Right lobe of liver (tissue), 6 donors: ENCODE results near the gene ZNF408. TPM values are rescaled to one million over a fixed set of nuclear protein-coding genes. Genes with fewer than 3 reads are reported as not detected.

Experiments
- ATAC-seq, 4 donors: fragments of 200-7000 bp; cut with Tn5 transposase; one replicate each; pipeline ENCODE4 v1.9.1; 2020; ENCODE audit warnings: mild to moderate bottlenecking in 4 of 4, moderate library complexity in 4 of 4
- DNase-seq, 3 donors: peaks; one replicate each; pipeline ENCODE4 v3.0.0-alpha.2; 2020
- H3K27ac ChIP-seq, 3 donors: fragments of 200-600 bp; one replicate each; pipeline ENCODE4 v1.8.0; 2022
- H3K27me3 ChIP-seq, 2 donors: fragments of 200-600 bp; one replicate each; pipeline ENCODE4 v1.8.0; 2022
- H3K36me3 ChIP-seq, 4 donors: fragments of 200-600 bp; sonication (generic) in 1 of 4; one replicate each; pipeline versions ENCODE4 v1.5.1 to v1.8.0; 2017 to 2022; ENCODE audit warnings: control low read depth in 1 of 4
- H3K4me1 ChIP-seq, 4 donors: fragments of 200-600 bp; sonication (generic) in 1 of 4; one replicate each; pipeline versions ENCODE4 v1.5.1 to v1.8.0; 2017 to 2022; ENCODE audit warnings: control low read depth in 1 of 4
- H3K4me3 ChIP-seq, 3 donors: fragments of 200-600 bp; one replicate each; pipeline ENCODE4 v1.8.0; 2022
- H3K9me3 ChIP-seq, 4 donors: fragments of 200-600 bp; sonication (generic) in 1 of 4; one replicate each; pipeline versions ENCODE4 v1.5.1 to v1.8.0; 2017 to 2022; ENCODE audit warnings: control low read depth in 1 of 4
- CTCF ChIP-seq, 4 donors: fragments of 200-600 bp in 3 of 4; fragments of 450-650 bp in 1 of 4; IDR thresholded peaks; one replicate each; pipeline versions ENCODE4 v1.5.1 to v1.8.0; 2016 to 2022; ENCODE audit warnings: antibody characterized with exemption in 4 of 4, mild to moderate bottlenecking in 2 of 4
- POLR2A ChIP-seq: fragments of 450-650 bp; IDR thresholded peaks from one replicate; pipeline ENCODE4 v1.6.1; 2017; ENCODE audit warnings: antibody characterized with exemption, mild to moderate bottlenecking
- WGBS: methylation state at CpG from one replicate; pipeline ENCODE4 v1.1.6; 2018; ENCODE audit warnings: low coverage, low lambda C conversion rate; ENCODE audit not compliant: insufficient coverage; ENCODE audit errors: missing lambda C conversion rate; 5-methylcytosine and 5-hydroxymethylcytosine counted together
- intact Hi-C, 2 donors: fragments of 100-400 bp; cut with DNase I; formaldehyde crosslinking; loops; one replicate each; pipeline versions ENCODE4 v1.11.2 to v1.14.1; 2022
- total RNA-seq, 6 experiments: library from RNA; depleted of rRNA in 2 of 6; stranded (reverse); fragments of >200 nt in 2 of 6; fragmentation: NEBNext Ultra II Directional in 3 of 6; extraction: Animal tissue kit (Norgen Biotek cat#: 25700) in 3 of 6; gene quantifications; one replicate each; pipeline versions ENCODE4 v1.1.0 to v1.2.4, GENCODE V29; 2016 to 2023
- donor health status: DM: no; HTN: yes; CAD: no.
- donor health status: DM: no; HTN: no; CAD: no.
- donor health status: DM: no; HTN: no; CAD: no.
- donor health status: DM: no; HTN: yes; CAD: no.
- donor health status: DM: no; HTN: yes; CAD: no.

ZNF408 gene
- total RNA-seq, 6 experiments from 2014 or later = 4.0 to 16.3 (median 6.9) TPM

GRCh38 chr11:46692450-46692849 lies 8.4 kb upstream of the ZNF408 start:
- WGBS = 76% methylated on average over 3 of the region's 4 CpGs
- ATAC-seq (no peak), DNase-seq (no peak)
- peaks cover 7 to 47% (median 28%) of the 10 kb centered on the region in 4 donors for H3K36me3 ChIP-seq
- no peak overlapping the region for H3K27ac ChIP-seq
- H3K27me3 ChIP-seq = no peaks in the 10 kb centered on the region
- TF ChIP-seq POLR2A (no peak), CTCF (IDR thresholded peaks at IDR 0.05) (no peak)
- no peak overlapping the region for H3K4me3 ChIP-seq
- H3K4me1 ChIP-seq = peaks cover 0 to 21% (median 8%) of the 10 kb centered on the region in 4 donors
- intact Hi-C loops = no loop called here
- H3K9me3 ChIP-seq = no peaks in the 10 kb centered on the region

GRCh38 chr11:46693597-46694012 lies 7.2 kb upstream of the ZNF408 start:
- no peaks in the 10 kb centered on the region for H3K27me3 ChIP-seq
- H3K9me3 ChIP-seq = no peaks in the 10 kb centered on the region
- TF ChIP-seq CTCF (IDR thresholded peaks at IDR 0.05) (no peak), POLR2A (no peak)
- no peak overlapping the region for H3K4me3 ChIP-seq
- intact Hi-C loops = no loop called here
- no peak for DNase-seq
- peaks cover 0 to 33% (median 14%) of the 10 kb centered on the region in 4 donors for H3K4me1 ChIP-seq
- WGBS = 60% methylated on average over 1 of the region's 2 CpGs
- H3K36me3 ChIP-seq = peaks cover 0 to 37% (median 20%) of the 10 kb centered on the region in 4 donors
- ATAC-seq = no peak
- H3K27ac ChIP-seq = no peak overlapping the region

- DNase-seq = no peak
- WGBS = 65% methylated on average over 2 of the region's 6 CpGs
- Histone ChIP-seq H3K27me3 (no peaks in the 10 kb centered on the region), H3K27ac (no peak overlapping the region), H3K9me3 (no peaks in the 10 kb centered on the region), H3K4me3 (no peak overlapping the region), H3K36me3 (peaks cover 0 to 37% (median 20%) of the 10 kb centered on the region in 4 donors), H3K4me1 (peaks cover 0 to 38% (median 16%) of the 10 kb centered on the region in 4 donors)
- TF ChIP-seq CTCF (IDR thresholded peaks at IDR 0.05) = no peak
- no peak for TF ChIP-seq POLR2A
- intact Hi-C loops = no loop called here
- no peak for ATAC-seq
These were observed 6.8 kb upstream of the ZNF408 start for GRCh38 chr11:46694072-46694471.

- ATAC-seq (no peak), DNase-seq (no peak)
- Histone ChIP-seq H3K4me3 (no peak overlapping the region), H3K27ac (no peak overlapping the region), H3K27me3 (no peaks in the 10 kb centered on the region), H3K4me1 (peaks cover 0 to 43% (median 19%) of the 10 kb centered on the region in 4 donors), H3K9me3 (no peaks in the 10 kb centered on the region), H3K36me3 (peaks cover 0 to 32% (median 17%) of the 10 kb centered on the region in 4 donors)
- no peak for TF ChIP-seq POLR2A
- no peak for TF ChIP-seq CTCF (IDR thresholded peaks at IDR 0.05)
- intact Hi-C loops = no loop called here
- WGBS = 17% methylated on average over 1 of the region's 7 CpGs
These were observed 6.2 kb upstream of the ZNF408 start for GRCh38 chr11:46694607-46695006.
